CD14-positive monocyte (primary cell): ENCODE data around the gene ARHGAP45. TPM values are rescaled to one million over a fixed set of nuclear protein-coding genes. Genes with fewer than 3 reads are reported as not detected.

Experiments used
- DNase-seq, 3 donors: peaks; one replicate each; pipeline ENCODE4 v3.0.0-alpha.2; 2011 to 2022
- H2AFZ ChIP-seq: 2 replicates; pipeline ENCODE4 v1.6.0; 2012; ENCODE audit warnings: mild to moderate bottlenecking, low read depth, low read length, inconsistent platforms; ENCODE audit not compliant: insufficient read depth, poor library complexity, severe bottlenecking
- H3K27ac ChIP-seq, 2 donors: 1 replicate in 1 of 2; 2 replicates in 1 of 2; pipeline ENCODE4 v1.5.1; 2012 to 2013; ENCODE audit warnings: low read length in 2 of 2, control low read depth in 1 of 2, inconsistent platforms in 1 of 2, low read depth in 1 of 2, mild to moderate bottlenecking in 1 of 2
- H3K27me3 ChIP-seq, 2 donors: one replicate each; pipeline versions ENCODE4 v1.6.0 to v1.6.1; 2011 to 2013; ENCODE audit warnings: low read length in 2 of 2; ENCODE audit not compliant: control insufficient read depth in 2 of 2, insufficient read depth in 2 of 2
- H3K36me3 ChIP-seq, 2 donors: replicated peaks in 1 of 2; 1 replicate in 1 of 2; 2 replicates in 1 of 2; pipeline versions ENCODE4 v1.5.1 to v1.6.1; 2012 to 2013; ENCODE audit warnings: low read length in 2 of 2, control low read depth in 1 of 2, inconsistent platforms in 1 of 2, mild to moderate bottlenecking in 1 of 2; ENCODE audit not compliant: insufficient read depth in 2 of 2, control insufficient read depth in 1 of 2
- H3K4me1 ChIP-seq, 2 donors: 1 replicate in 1 of 2; 2 replicates in 1 of 2; pipeline versions ENCODE4 v1.5.1 to v1.6.1; 2012 to 2013; ENCODE audit warnings: low read length in 2 of 2, control low read depth in 1 of 2, inconsistent platforms in 1 of 2, mild to moderate bottlenecking in 1 of 2, moderate library complexity in 1 of 2; ENCODE audit not compliant: insufficient read depth in 2 of 2, control insufficient read depth in 1 of 2
- H3K4me2 ChIP-seq: replicated peaks from 2 replicates; pipeline ENCODE3; 2012; ENCODE audit warnings: low read length, moderate library complexity, mild to moderate bottlenecking; ENCODE audit not compliant: poor library complexity, severe bottlenecking; ENCODE audit errors: extremely low read depth
- H3K4me3 ChIP-seq, 3 experiments: fragments of 200-600 bp in 1 of 3; sonication (generic) in 1 of 3; replicated peaks in 1 of 3; 1 replicate in 2 of 3; 2 replicates in 1 of 3; pipeline ENCODE4 v1.5.1; 2011 to 2013; ENCODE audit warnings: low read length in 3 of 3, mild to moderate bottlenecking in 3 of 3, control low read depth in 2 of 3, low read depth in 2 of 3, inconsistent platforms in 1 of 3, moderate library complexity in 1 of 3
- H3K79me2 ChIP-seq: 2 replicates; pipeline ENCODE4 v1.6.0; 2012; ENCODE audit warnings: mild to moderate bottlenecking, control low read depth, inconsistent platforms, low read length, moderate library complexity; ENCODE audit not compliant: insufficient read depth
- H3K9ac ChIP-seq: 2 replicates; pipeline ENCODE4 v1.6.0; 2017; ENCODE audit warnings: low read length, mild to moderate bottlenecking; ENCODE audit not compliant: insufficient read depth, poor library complexity, severe bottlenecking
- H3K9me3 ChIP-seq, 2 donors: replicated peaks in 1 of 2; 1 replicate in 1 of 2; 2 replicates in 1 of 2; pipeline versions ENCODE4 v1.5.1 to v1.6.1; 2012 to 2013; ENCODE audit warnings: low read length in 2 of 2, control low read depth in 1 of 2; ENCODE audit not compliant: control insufficient read depth in 1 of 2, insufficient read depth in 1 of 2
- H4K20me1 ChIP-seq: 2 replicates; pipeline ENCODE4 v1.6.0; 2012; ENCODE audit warnings: mild to moderate bottlenecking, low read length, control low read depth, moderate library complexity; ENCODE audit not compliant: insufficient read depth
- H3K27ac Mint-ChIP-seq, 7 donors: one replicate each; pipeline ENCODE4 v1.8.0; 2020; ENCODE audit warnings: mild to moderate bottlenecking in 7 of 7, mixed read lengths in 7 of 7, moderate library complexity in 6 of 7, inconsistent platforms in 2 of 7
- H3K27me3 Mint-ChIP-seq, 3 donors: one replicate each; pipeline ENCODE4 v1.8.0; 2021 to 2022; ENCODE audit warnings: low read depth in 3 of 3, mild to moderate bottlenecking in 3 of 3, mixed read lengths in 3 of 3, moderate library complexity in 3 of 3, inconsistent platforms in 1 of 3
- H3K36me3 Mint-ChIP-seq, 2 donors: one replicate each; pipeline ENCODE4 v1.8.0; 2020; ENCODE audit warnings: mixed read lengths in 2 of 2, inconsistent platforms in 1 of 2, mild to moderate bottlenecking in 1 of 2
- H3K4me1 Mint-ChIP-seq: one replicate; pipeline ENCODE4 v1.8.0; 2020; ENCODE audit warnings: mild to moderate bottlenecking, mixed read lengths
- H3K4me3 Mint-ChIP-seq, 2 donors: one replicate each; pipeline ENCODE4 v1.8.0; 2020; ENCODE audit warnings: mild to moderate bottlenecking in 2 of 2, mixed read lengths in 2 of 2, moderate library complexity in 1 of 2
- H3K9me3 Mint-ChIP-seq, 7 donors: one replicate each; pipeline ENCODE4 v1.8.0; 2020 to 2022; ENCODE audit warnings: mixed read lengths in 7 of 7, mild to moderate bottlenecking in 6 of 7, moderate library complexity in 6 of 7, inconsistent platforms in 2 of 7
- CTCF ChIP-seq: fragments of 200-600 bp; IDR thresholded peaks from one replicate; pipeline ENCODE4 v1.8.0; 2022; ENCODE audit warnings: antibody characterized with exemption, mild to moderate bottlenecking
- WGBS: methylation state at CpG from one replicate; pipeline ENCODE4 v1.1.5; 2013; ENCODE audit warnings: missing lambda C conversion rate; ENCODE audit not compliant: insufficient coverage; 5-methylcytosine and 5-hydroxymethylcytosine counted together
- intact Hi-C, 2 donors: fragments of 100-400 bp; cut with micrococcal nuclease; formaldehyde crosslinking; loops; one replicate each; pipeline versions ENCODE4 v1.15.0 to v1.15.1; 2023
- polyA plus RNA-seq, 3 donors: library from polyadenylated mRNA; depleted of rRNA in 1 of 3; unstranded in 2 of 3; stranded (reverse) in 1 of 3; fragments of 300-500 nt in 2 of 3; fragments of >200 nt in 1 of 3; fragmentation: Illumina TruSeq in 2 of 3; gene quantifications; 1 replicate in 2 of 3; 2 replicates in 1 of 3; pipeline ENCODE4 v1.2.3, GENCODE V29; 2012 to 2021

ARHGAP45 gene
- polyA plus RNA-seq, 3 donors = 108 to 308 (median 137) TPM

- no peak for DNase-seq
- Histone ChIP-seq H3K4me1 (peaks cover 70 to 88% of the 10 kb centered on the region in 2 donors), H3K36me3 (peaks cover 49 to 53% of the 10 kb centered on the region in 2 donors), H3K9ac (no peak overlapping the region), H3K79me2 (peaks cover 94% of the 10 kb centered on the region), H3K27me3 (no peaks in the 10 kb centered on the region), H3K4me3 (no peak overlapping the region), H3K4me2 (no peak overlapping the region), H3K9me3 (no peaks in the 10 kb centered on the region), H4K20me1 (peaks cover 88% of the 10 kb centered on the region), H3K27ac (no peak overlapping the region), H2AFZ (no peak overlapping the region)
- 95% methylated on average over 98 of the region's 99 CpGs for WGBS
- Mint-ChIP-seq H3K36me3 (peaks cover 38 to 63% of the 10 kb centered on the region in 2 donors), H3K27ac (peak overlapping the region in 1 of 7 donors; percentile 70), H3K4me3 (no peak overlapping the region), H3K4me1 (peaks cover 61% of the 10 kb centered on the region), H3K27me3 (peaks cover 0 to 1% (median 0%) of the 10 kb centered on the region in 3 donors), H3K9me3 (no peaks in the 10 kb centered on the region)
- intact Hi-C loops = loop anchor here in 1 of 2 donors (5.0 kb wide), 1 partner anchor 34 kb away; no protein-coding TSS in a partner anchor
- no peak for TF ChIP-seq CTCF
Measured at GRCh38 chr19:1070931-1071791, 4.2 kb downstream of the ARHGAP45 start.

- WGBS = 82% methylated on average over 3 of the region's 11 CpGs
- Histone ChIP-seq H3K4me3 (no peak overlapping the region), H3K9ac (no peak overlapping the region), H2AFZ (no peak overlapping the region), H3K79me2 (peaks cover 95% of the 10 kb centered on the region), H4K20me1 (peaks cover 95% of the 10 kb centered on the region), H3K4me1 (peaks cover 77 to 92% of the 10 kb centered on the region in 2 donors), H3K27ac (no peak overlapping the region), H3K36me3 (peaks cover 53 to 58% of the 10 kb centered on the region in 2 donors), H3K27me3 (no peaks in the 10 kb centered on the region), H3K4me2 (no peak overlapping the region), H3K9me3 (no peaks in the 10 kb centered on the region)
- intact Hi-C loops = loop anchor here in 1 of 2 donors (2.0 to 5.0 kb wide), 2 partner anchors 14 to 35 kb away; no protein-coding TSS in a partner anchor
- peaks cover 0 to 1% (median 0%) of the 10 kb centered on the region in 3 donors for H3K27me3 Mint-ChIP-seq
- H3K4me1 Mint-ChIP-seq = peaks cover 67% of the 10 kb centered on the region
- no peak overlapping the region for H3K4me3 Mint-ChIP-seq
- no peaks in the 10 kb centered on the region for H3K9me3 Mint-ChIP-seq
- DNase-seq = no peak
- H3K36me3 Mint-ChIP-seq = peaks cover 42 to 75% of the 10 kb centered on the region in 2 donors
- H3K27ac Mint-ChIP-seq = peak overlapping the region in 6 of 7 donors; percentile 15 to 80 (median 37)
- no peak for TF ChIP-seq CTCF
Measured at GRCh38 chr19:1072371-1073015, 5.5 kb downstream of the ARHGAP45 start.
